ENCODE data around the gene DCT. TPM values are rescaled to one million over a fixed set of nuclear protein-coding genes. Genes with fewer than 3 reads are reported as not detected.

Gene DCT
- total RNA-seq, 2 donors from 2014 or later = 0.16 to 0.20 TPM

DNA sequence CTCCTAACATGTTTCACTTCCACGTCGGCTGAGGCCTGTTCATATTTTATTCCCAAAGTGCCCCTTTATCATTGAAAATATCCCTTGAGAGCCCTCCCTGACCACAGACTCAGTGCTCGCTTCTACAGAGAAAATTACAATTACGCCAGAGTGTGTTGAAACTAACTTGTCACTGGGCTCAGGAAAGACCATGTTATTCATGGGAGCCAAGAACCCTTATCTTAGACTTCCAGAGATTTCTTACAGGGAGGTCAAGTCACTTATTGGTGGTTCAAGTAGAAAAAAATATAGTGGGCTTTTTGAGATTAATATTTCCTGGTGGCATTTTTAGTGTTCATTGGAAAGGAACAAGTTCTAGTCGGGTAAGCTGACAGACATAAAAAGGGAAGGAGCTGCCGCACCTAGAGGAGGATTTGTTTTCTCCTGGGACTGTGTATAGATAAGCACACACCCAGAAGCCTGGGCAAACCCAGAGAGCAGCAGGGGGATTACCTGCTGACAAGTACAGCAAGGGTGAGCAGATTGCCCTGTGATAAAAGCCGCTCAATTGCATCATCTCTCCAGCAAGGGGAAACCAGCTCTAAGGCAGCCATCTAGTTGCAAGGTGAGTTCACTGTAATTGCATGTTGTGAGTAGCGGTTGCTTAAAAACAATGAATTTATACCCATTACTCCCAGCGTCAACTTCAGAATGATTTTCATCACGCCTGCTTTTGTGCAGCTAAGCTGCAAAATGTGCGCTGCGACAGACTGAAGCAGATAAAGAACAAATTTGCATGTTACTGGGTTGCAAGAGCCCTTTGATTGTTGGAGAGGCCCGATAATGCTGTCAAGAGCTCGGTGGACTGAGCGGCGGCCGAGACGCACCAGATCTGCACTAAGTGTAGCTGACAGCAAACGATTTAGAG, 46.2 kb downstream of the DCT start:
- Mint-ChIP-seq H3K27ac (no peak overlapping the region), H3K4me3 (no peak overlapping the region), H3K36me3 (ENCODE audit: low read depth) (no peaks in the 10 kb centered on the region), H3K4me1 (peaks cover 5% of the 10 kb centered on the region), H3K27me3 (peaks cover 6% of the 10 kb centered on the region)
- no peaks in the 10 kb centered on the region for H3K9me3 ChIP-seq (ENCODE audit: control insufficient read depth, low read length, poor library complexity, severe bottlenecking)
- DNase-seq (no peak), ATAC-seq (no peak)

DNA sequence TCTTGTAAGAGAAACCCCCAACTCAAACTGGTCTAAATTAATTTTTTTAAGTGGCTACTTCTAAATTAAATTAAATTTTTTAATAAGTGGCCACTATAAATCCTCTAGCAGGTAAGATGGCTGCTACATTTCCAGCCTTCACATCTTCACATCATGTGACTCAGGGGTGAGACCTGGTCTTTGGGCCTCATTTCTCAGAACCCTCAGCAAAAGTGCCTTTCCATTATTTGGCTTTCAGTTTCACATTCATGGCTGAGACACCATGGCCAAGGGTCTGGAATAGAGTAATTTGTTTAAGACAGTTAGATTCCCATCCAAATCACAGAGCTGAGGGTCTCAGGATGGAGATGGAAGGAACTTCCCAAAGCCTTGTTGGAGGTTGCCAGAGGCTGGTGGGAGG, 47.5 kb downstream of the DCT start:
- no peaks in the 10 kb centered on the region for H3K36me3 Mint-ChIP-seq (ENCODE audit: low read depth)
- ATAC-seq (no peak), DNase-seq (no peak)
- no peak overlapping the region for H3K27ac Mint-ChIP-seq
- H3K4me3 Mint-ChIP-seq = no peak overlapping the region
- H3K9me3 ChIP-seq (ENCODE audit: control insufficient read depth, low read length, poor library complexity, severe bottlenecking) = no peaks in the 10 kb centered on the region
- peaks cover 5% of the 10 kb centered on the region for H3K4me1 Mint-ChIP-seq
- peaks cover 13% of the 10 kb centered on the region for H3K27me3 Mint-ChIP-seq

DNA sequence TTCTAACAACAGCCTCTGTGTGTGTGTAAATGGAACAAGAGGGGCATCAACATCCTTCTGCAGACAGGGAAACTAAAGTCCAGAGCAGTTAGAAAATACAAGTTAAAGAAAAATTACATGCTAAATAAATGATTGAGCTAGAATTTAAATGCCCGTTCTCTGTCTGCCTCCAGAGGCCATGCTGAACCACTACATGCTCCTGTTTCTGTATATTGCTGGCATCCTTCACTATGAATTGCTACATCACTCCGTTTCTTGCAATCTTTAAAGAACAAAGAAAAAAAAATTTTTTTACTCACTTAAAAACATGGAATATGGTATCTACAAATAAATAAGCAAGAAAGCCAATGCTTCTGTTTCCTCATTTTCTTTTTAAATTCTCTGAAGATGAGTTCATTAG, 47.9 kb downstream of the DCT start:
- no peaks in the 10 kb centered on the region for H3K9me3 ChIP-seq (ENCODE audit: control insufficient read depth, low read length, poor library complexity, severe bottlenecking)

GRCh38 chr13:94427313-94427953, 52.0 kb downstream of the DCT start:
- DNase-seq = no peak
- no peak for ATAC-seq
- H3K9me3 ChIP-seq (ENCODE audit: control insufficient read depth, low read length, poor library complexity, severe bottlenecking) = no peaks in the 10 kb centered on the region
- peaks cover 21% of the 10 kb centered on the region for H3K27me3 Mint-ChIP-seq
- no peaks in the 10 kb centered on the region for H3K36me3 Mint-ChIP-seq (ENCODE audit: low read depth)
- H3K27ac Mint-ChIP-seq = no peak overlapping the region
- H3K4me1 Mint-ChIP-seq = no peaks in the 10 kb centered on the region
- H3K4me3 Mint-ChIP-seq = no peak overlapping the region

More for the DNA sequence above, 47.9 kb downstream of the DCT start:
- no peak for DNase-seq
- no peaks in the 10 kb centered on the region for H3K36me3 Mint-ChIP-seq (ENCODE audit: low read depth)
- H3K4me3 Mint-ChIP-seq = no peak overlapping the region
- ATAC-seq = no peak
- H3K27me3 Mint-ChIP-seq = peaks cover 13% of the 10 kb centered on the region
- no peak overlapping the region for H3K27ac Mint-ChIP-seq
- H3K4me1 Mint-ChIP-seq = peaks cover 5% of the 10 kb centered on the region

- peaks cover 19% of the 10 kb centered on the region for H3K27me3 Mint-ChIP-seq
- H3K36me3 Mint-ChIP-seq (ENCODE audit: low read depth) = no peaks in the 10 kb centered on the region
- H3K4me3 Mint-ChIP-seq = no peak overlapping the region
- H3K9me3 ChIP-seq (ENCODE audit: control insufficient read depth, low read length, poor library complexity, severe bottlenecking) = no peaks in the 10 kb centered on the region
- ATAC-seq (no peak), DNase-seq (no peak)
- H3K27ac Mint-ChIP-seq = no peak overlapping the region
- H3K4me1 Mint-ChIP-seq = peaks cover 3% of the 10 kb centered on the region
Measured at GRCh38 chr13:94419925-94420305, 59.6 kb downstream of the DCT start.

- no peaks in the 10 kb centered on the region for H3K9me3 ChIP-seq (ENCODE audit: control insufficient read depth, low read length, poor library complexity, severe bottlenecking)
- DNase-seq (no peak), ATAC-seq (no peak)
- no peaks in the 10 kb centered on the region for H3K36me3 Mint-ChIP-seq (ENCODE audit: low read depth)
- H3K27me3 Mint-ChIP-seq = peaks cover 22% of the 10 kb centered on the region
- H3K4me1 Mint-ChIP-seq = peaks cover 3% of the 10 kb centered on the region
- H3K4me3 Mint-ChIP-seq = no peak overlapping the region
- H3K27ac Mint-ChIP-seq = no peak overlapping the region
Measured at GRCh38 chr13:94419304-94419924, 60.1 kb downstream of the DCT start.

DNA sequence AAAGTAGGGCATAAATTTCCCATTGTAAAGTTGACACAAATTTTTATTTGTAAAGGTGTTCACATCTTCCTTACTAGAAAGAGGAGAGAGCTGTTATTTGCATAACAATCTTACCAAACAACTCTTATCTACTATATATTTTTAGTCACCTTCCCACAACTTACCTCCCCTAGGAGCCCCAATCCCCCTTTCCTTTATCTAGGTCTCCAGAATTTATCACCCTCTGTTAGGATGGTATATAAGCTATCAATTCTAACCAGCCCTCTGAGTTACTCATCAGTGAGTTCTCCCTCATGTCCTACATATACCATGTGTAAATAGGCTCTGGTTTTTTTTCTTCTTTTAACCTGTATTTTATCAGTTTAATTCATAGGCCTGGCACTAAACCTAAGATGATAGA, 62.2 kb downstream of the DCT start:
- peaks cover 30% of the 10 kb centered on the region for H3K27me3 Mint-ChIP-seq
- no peak for DNase-seq
- no peaks in the 10 kb centered on the region for H3K36me3 Mint-ChIP-seq (ENCODE audit: low read depth)
- peaks cover 3% of the 10 kb centered on the region for H3K4me1 Mint-ChIP-seq
- H3K9me3 ChIP-seq (ENCODE audit: control insufficient read depth, low read length, poor library complexity, severe bottlenecking) = no peaks in the 10 kb centered on the region
- ATAC-seq = no peak
- no peak overlapping the region for H3K4me3 Mint-ChIP-seq
- H3K27ac Mint-ChIP-seq = no peak overlapping the region

DNA sequence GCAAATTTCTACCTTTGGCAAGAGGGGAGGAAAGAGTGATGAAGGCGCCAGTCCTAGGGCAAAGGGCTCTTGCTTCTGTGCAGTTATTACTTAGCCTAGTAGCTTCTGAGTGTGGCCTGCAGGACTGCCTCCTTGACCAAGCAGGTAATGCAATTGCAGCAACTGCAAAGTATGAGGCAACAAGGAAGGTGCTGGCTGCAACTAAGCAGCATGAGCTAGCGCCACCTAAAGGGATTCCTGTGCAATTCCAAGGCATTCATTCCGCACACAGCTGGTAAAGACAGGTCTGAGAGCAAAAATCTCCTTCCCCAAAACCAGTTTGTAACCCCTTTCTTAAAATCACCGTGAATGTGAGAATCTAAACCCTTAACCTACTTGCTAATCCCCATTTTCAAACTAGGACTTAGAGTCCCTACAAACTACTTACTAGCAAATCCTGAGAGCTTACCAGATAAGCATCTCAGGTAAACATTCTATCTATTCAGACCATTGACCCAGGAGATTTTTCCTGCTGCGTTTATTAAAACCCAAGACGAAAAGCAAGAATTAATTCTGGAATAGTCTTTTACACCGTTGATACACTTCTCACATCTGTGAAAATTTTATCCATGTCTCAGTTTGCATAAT, 62.9 kb downstream of the DCT start:
- H3K36me3 Mint-ChIP-seq (ENCODE audit: low read depth) = peaks cover 1% of the 10 kb centered on the region
- no peak for ATAC-seq
- H3K9me3 ChIP-seq (ENCODE audit: control insufficient read depth, low read length, poor library complexity, severe bottlenecking) = no peaks in the 10 kb centered on the region
- DNase-seq = no peak
- peaks cover 3% of the 10 kb centered on the region for H3K4me1 Mint-ChIP-seq
- no peak overlapping the region for H3K4me3 Mint-ChIP-seq
- H3K27me3 Mint-ChIP-seq = peaks cover 37% of the 10 kb centered on the region
- no peak overlapping the region for H3K27ac Mint-ChIP-seq

DNA sequence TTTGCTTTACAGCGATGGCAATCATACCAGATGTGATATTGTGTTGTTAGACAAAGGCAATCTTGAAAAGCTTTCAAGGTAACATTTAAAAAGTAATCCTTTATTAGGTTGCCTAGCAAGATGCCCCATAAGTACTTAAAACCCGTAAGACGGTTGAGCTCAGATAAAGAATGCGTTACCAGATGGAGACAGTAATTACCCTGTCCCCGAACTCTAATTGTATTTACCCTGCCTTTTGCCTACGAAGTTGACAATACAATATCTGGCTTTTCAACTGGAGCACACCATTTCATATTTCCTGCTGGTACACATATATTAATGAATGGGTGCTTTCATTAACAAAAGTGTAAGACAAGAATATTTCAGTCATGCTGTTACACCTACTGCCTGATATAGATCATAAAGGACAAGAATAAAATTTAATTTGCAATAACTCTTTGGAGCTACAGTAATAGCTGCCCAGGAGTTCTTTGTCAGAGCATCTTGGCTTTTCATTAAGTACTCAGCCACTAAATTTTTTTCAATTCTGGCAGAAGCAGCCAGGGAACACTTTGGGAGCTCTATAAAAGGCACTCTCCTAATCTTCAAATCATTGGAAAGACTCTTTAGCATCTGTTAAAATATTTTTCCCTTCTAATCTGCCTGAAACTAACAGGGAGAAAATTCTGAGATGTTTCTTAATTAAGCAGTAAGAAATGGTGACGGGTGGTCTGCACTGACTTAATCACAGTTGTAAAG, 63.8 kb downstream of the DCT start:
- Mint-ChIP-seq H3K27ac (no peak overlapping the region), H3K27me3 (peaks cover 42% of the 10 kb centered on the region), H3K36me3 (ENCODE audit: low read depth) (peaks cover 2% of the 10 kb centered on the region), H3K4me1 (peaks cover 3% of the 10 kb centered on the region), H3K4me3 (no peak overlapping the region)
- ATAC-seq = no peak
- no peaks in the 10 kb centered on the region for H3K9me3 ChIP-seq (ENCODE audit: control insufficient read depth, low read length, poor library complexity, severe bottlenecking)
- no peak for DNase-seq

DNA sequence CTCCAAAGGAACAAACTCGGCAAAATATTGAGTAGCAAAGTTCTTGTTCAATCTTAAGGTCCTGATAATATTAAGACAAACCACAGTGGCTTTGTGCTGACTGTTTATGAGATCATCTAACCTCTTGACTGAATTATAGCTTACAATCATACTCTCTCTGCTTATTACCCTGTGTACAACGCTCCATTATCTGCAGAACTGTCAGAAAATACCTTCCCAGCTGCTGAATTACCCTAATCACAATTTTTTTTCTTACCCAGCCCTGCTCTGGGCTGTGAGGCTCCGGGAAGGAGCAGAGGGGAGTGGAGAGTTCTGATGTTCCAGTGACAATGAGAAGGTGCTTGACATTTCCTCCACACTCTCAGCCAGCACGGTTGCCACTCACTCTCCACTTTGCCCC, 64.8 kb downstream of the DCT start:
- Mint-ChIP-seq H3K4me3 (no peak overlapping the region), H3K36me3 (ENCODE audit: low read depth) (peaks cover 2% of the 10 kb centered on the region), H3K27me3 (peaks cover 49% of the 10 kb centered on the region), H3K4me1 (peaks cover 3% of the 10 kb centered on the region), H3K27ac (no peak overlapping the region)
- no peaks in the 10 kb centered on the region for H3K9me3 ChIP-seq (ENCODE audit: control insufficient read depth, low read length, poor library complexity, severe bottlenecking)
- DNase-seq (no peak), ATAC-seq (no peak)

DNA sequence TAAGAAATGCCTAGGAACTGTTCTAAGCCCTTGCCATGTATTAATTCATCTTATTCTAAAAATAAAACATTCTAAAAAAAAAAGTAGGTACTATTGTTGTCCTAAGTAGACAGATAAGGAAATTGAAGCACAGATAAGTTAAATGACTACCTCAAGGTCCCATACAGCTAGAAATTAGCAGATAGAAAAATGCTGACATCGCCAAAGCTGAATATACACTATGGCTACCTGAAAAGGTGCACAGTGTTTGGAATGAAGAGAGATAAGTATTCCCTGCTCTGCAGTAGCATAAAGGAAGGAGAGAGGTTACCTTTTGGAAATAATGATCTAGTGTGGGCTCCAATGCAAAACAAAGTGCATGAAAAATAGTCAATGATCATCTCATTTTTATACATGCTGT, 65.3 kb downstream of the DCT start:
- no peaks in the 10 kb centered on the region for H3K9me3 ChIP-seq (ENCODE audit: control insufficient read depth, low read length, poor library complexity, severe bottlenecking)
- Mint-ChIP-seq H3K4me3 (no peak overlapping the region), H3K27ac (no peak overlapping the region), H3K36me3 (ENCODE audit: low read depth) (peaks cover 2% of the 10 kb centered on the region), H3K4me1 (peaks cover 2% of the 10 kb centered on the region), H3K27me3 (peaks cover 51% of the 10 kb centered on the region)
- DNase-seq (no peak), ATAC-seq (no peak)

- H3K9me3 ChIP-seq (ENCODE audit: control insufficient read depth, low read length, poor library complexity, severe bottlenecking) = no peaks in the 10 kb centered on the region
- Mint-ChIP-seq H3K4me3 (no peak overlapping the region), H3K27ac (no peak overlapping the region), H3K36me3 (ENCODE audit: low read depth) (peaks cover 2% of the 10 kb centered on the region), H3K27me3 (peaks cover 51% of the 10 kb centered on the region), H3K4me1 (no peaks in the 10 kb centered on the region)
- ATAC-seq (no peak), DNase-seq (no peak)
Measured at GRCh38 chr13:94413598-94413944, 65.9 kb downstream of the DCT start.

Data from T-helper 17 cell (primary cell).